Activated CD8-positive, alpha-beta T cell treated with anti-CD3 and anti-CD28 coated beads, Interleukin-2, amount 10 ng/mL, durations not matched to agents 7 days and 5 days (primary cell): Measurements from ENCODE around the gene NADK. TPM values are rescaled to one million over a fixed set of nuclear protein-coding genes. Genes with fewer than 3 reads are reported as not detected.

ENCODE experiments used
- ATAC-seq: fragments of 150-1000 bp; cut with Tn5 transposase; one replicate; pipeline ENCODE4 v1.10.0; 2021; ENCODE audit warnings: moderate library complexity
- CTCF ChIA-PET: fragments of 350-600 bp; sonication (Branson Sonifier 250); formaldehyde crosslinking; loops from one replicate; lab custom pipeline; 2021; ENCODE audit warnings: antibody characterized with exemption; lab: Charles Lee
- POLR2A ChIA-PET: fragments of 350-600 bp; sonication (Branson Sonifier 250); formaldehyde crosslinking; loops from one replicate; lab custom pipeline; 2021; ENCODE audit warnings: antibody characterized with exemption; lab: Charles Lee
- DNase-seq: peaks from one replicate; pipeline ENCODE4 v3.0.0-alpha.2; 2020
- H3K27ac Mint-ChIP-seq: one replicate; pipeline ENCODE4 v1.8.0; 2021; ENCODE audit warnings: mild to moderate bottlenecking, mixed read lengths
- H3K27me3 Mint-ChIP-seq: one replicate; pipeline ENCODE4 v1.8.0; 2021; ENCODE audit warnings: low read depth, mixed read lengths
- H3K36me3 Mint-ChIP-seq: one replicate; pipeline ENCODE4 v1.8.0; 2021; ENCODE audit warnings: low read depth, mixed read lengths
- H3K4me1 Mint-ChIP-seq: one replicate; pipeline ENCODE4 v1.8.0; 2021; ENCODE audit warnings: low read depth, mixed read lengths
- H3K4me3 Mint-ChIP-seq: one replicate; pipeline ENCODE4 v1.8.0; 2021; ENCODE audit warnings: mild to moderate bottlenecking, mixed read lengths
- H3K9me3 Mint-ChIP-seq: one replicate; pipeline ENCODE4 v1.8.0; 2022; ENCODE audit warnings: mixed read lengths; ENCODE audit not compliant: insufficient read depth
- total RNA-seq, 2 experiments: library from RNA; stranded (reverse); gene quantifications; one replicate each; pipeline ENCODE4 v1.2.3, GENCODE V29; 2021

The NADK gene, protein sequence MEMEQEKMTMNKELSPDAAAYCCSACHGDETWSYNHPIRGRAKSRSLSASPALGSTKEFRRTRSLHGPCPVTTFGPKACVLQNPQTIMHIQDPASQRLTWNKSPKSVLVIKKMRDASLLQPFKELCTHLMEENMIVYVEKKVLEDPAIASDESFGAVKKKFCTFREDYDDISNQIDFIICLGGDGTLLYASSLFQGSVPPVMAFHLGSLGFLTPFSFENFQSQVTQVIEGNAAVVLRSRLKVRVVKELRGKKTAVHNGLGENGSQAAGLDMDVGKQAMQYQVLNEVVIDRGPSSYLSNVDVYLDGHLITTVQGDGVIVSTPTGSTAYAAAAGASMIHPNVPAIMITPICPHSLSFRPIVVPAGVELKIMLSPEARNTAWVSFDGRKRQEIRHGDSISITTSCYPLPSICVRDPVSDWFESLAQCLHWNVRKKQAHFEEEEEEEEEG
- total RNA-seq = 10 to 100 TPM; 82.0 to 82.9 TPM

- DNase-seq (peak; percentile 71), ATAC-seq (peak; percentile 68)
- ChIA-PET CTCF (no interaction called here), POLR2A (no interaction called here)
- Mint-ChIP-seq H3K9me3 (no peaks in the 10 kb centered on the region), H3K4me3 (peak within 1 kb of the TSS; percentile 81), H3K27ac (peak within 1 kb of the TSS; percentile 97), H3K36me3 (peaks cover 26% of the 10 kb centered on the region), H3K27me3 (no peaks in the 10 kb centered on the region), H3K4me1 (peaks cover 65% of the 10 kb centered on the region)
Measured at GRCh38 chr1:1777950-1778662, at the start of gene NADK. Gene NADK, minus strand, starts transcription at chr1:1778470. Its CDS starts 13,064 bp downstream, at chr1:1765406.

DNA sequence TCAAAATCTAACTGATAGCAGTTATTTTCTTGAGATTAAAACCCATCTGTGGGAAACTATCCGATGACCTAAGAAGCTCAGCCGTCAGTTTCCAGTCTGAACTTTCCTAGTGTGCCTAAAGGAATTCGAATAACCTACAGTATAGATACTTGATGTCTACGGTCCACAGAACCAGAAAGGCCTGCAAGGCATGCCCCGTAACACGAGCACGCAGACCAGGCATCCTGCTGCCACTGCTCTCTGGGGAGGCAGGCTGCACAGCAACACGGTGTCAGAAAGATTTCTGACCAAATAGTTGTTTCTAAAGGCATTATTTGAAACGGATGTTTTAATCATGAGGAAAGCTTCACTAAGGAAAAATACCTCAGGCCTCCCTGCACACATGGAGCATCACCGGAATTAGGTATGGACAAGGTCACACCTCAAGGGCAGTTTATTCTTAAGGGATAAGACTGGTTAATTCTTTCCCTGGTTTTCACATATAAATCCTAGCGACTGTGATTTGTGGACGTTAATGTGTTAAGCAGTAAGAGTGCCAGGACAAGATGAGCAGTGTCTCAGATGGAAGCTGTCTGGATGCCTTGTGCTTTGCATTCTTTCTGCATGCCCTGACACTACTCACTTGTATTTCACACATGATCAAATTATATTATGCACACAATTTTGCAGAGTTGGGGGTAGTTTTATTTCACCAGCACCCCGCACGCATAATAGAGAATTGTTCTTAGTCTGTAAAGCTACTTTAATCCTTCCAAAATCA lies 49.0 kb upstream of the NADK start:
- ChIA-PET CTCF (interaction anchor here (2.4 to 2.9 kb wide), 2 partner anchors 79 to 81 kb away, joined by 9 to 11 read pairs; no protein-coding TSS in a partner anchor), POLR2A (interaction anchor here (1.1 to 1.4 kb wide), 2 partner anchors 9 to 103 kb away, joined by 3 to 4 read pairs; partner anchors contain the start of gene CDK11A)
- no peak for ATAC-seq
- H3K27me3 Mint-ChIP-seq = no peaks in the 10 kb centered on the region
- H3K4me3 Mint-ChIP-seq = no peak overlapping the region
- H3K4me1 Mint-ChIP-seq = peaks cover 30% of the 10 kb centered on the region
- no peaks in the 10 kb centered on the region for H3K9me3 Mint-ChIP-seq
- H3K27ac Mint-ChIP-seq = no peak overlapping the region
- no peak for DNase-seq
- H3K36me3 Mint-ChIP-seq = peaks cover 37% of the 10 kb centered on the region

DNA sequence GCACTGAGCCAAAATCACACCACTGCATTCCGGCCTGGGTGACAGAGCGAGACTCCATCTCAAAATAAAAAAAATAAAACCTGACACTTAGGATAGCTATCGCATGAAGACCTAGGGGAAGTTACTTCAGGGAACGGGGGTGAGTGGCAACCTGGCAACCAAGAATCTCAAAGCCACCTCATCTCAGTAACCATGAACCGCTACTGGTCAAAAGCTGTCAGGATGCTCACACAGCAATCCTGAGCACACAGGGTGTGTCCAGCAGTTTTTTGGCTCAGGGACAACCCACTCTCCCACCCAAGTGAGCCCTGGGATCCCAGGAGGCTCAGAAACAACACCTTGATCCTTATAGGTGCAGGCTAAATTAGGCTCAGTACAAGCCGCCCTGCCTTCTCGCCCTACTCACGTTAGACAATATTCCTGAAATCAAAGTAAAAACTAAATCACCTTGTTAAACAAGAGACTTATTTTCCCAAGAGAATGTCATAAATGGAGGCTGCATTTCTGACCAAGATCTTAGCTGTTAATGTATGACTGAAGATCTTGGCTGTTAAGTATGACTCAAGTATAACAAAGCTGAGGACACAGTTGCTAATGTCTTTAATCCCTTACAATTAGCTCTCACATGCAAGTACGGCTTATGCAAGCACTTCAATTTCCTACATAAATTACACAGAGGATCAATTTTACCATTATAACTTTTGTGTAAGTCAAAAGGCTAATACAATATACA lies 48.3 kb upstream of the NADK start:
- CTCF ChIA-PET = interaction anchor here (2.4 to 2.9 kb wide), 2 partner anchors 80 to 82 kb away, joined by 9 to 11 read pairs; no protein-coding TSS in a partner anchor
- H3K36me3 Mint-ChIP-seq = peaks cover 35% of the 10 kb centered on the region

DNA sequence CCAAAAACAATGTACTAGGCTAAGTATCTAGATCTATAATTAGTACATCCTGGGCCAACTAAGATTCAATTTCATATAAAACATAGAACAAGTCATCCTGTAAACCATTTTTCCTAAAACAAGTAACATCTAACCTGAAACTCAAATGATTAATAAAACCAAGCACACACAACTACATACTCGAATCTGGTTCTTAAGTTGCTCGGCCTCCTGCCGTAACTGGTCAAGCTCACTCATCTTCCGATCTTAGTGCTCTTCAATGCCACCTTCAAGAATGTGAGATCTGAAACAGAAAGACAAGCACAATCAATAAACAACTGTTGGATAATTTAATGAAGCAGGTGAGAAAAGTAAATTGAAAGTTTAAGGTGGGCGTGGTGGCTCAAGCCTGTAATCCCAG lies 46.9 kb upstream of the NADK start:
- ATAC-seq = no peak
- Mint-ChIP-seq H3K27me3 (no peaks in the 10 kb centered on the region), H3K4me1 (peaks cover 32% of the 10 kb centered on the region), H3K27ac (peak overlapping the region; percentile 7), H3K36me3 (peaks cover 40% of the 10 kb centered on the region), H3K4me3 (no peak overlapping the region), H3K9me3 (no peaks in the 10 kb centered on the region)
- POLR2A ChIA-PET = no interaction called here
- no peak for DNase-seq
- CTCF ChIA-PET = no interaction called here

More for the DNA sequence above, 48.3 kb upstream of the NADK start:
- POLR2A ChIA-PET = no interaction called here
- DNase-seq (no peak), ATAC-seq (no peak)
- Mint-ChIP-seq H3K9me3 (no peaks in the 10 kb centered on the region), H3K4me3 (no peak overlapping the region), H3K27me3 (no peaks in the 10 kb centered on the region), H3K4me1 (peaks cover 29% of the 10 kb centered on the region), H3K27ac (no peak overlapping the region)

GRCh38 chr1:1819762-1820161 lies 41.5 kb upstream of the NADK start:
- Mint-ChIP-seq H3K4me1 (peaks cover 16% of the 10 kb centered on the region), H3K36me3 (peaks cover 47% of the 10 kb centered on the region), H3K9me3 (no peaks in the 10 kb centered on the region), H3K4me3 (no peak overlapping the region), H3K27me3 (no peaks in the 10 kb centered on the region), H3K27ac (no peak overlapping the region)
- no peak for DNase-seq
- CTCF ChIA-PET = interaction anchor here (1.3 to 2.0 kb wide), 2 partner anchors 86 to 89 kb away, joined by 4 read pairs; no protein-coding TSS in a partner anchor
- POLR2A ChIA-PET = no interaction called here
- no peak for ATAC-seq

DNA sequence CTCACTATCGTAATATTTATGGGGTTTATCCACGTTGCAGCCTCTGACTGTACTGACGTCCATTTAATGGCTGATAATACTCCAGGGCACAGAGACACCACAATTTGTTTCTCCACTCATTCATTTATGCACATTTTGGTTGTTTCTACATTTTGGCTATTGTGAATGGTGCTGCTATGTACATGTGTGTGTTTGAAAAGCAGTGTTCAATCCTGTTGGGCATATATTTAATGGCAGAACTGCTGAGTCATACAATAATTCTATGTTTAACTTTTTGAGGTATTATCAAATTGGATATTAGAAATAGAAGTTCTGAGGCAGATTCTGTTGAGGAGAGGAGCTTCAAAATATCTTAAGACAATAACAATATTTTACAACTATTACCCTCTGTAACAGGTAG lies 39.0 kb upstream of the NADK start:
- ChIA-PET POLR2A (no interaction called here), CTCF (no interaction called here)
- no peak for ATAC-seq
- Mint-ChIP-seq H3K36me3 (peaks cover 49% of the 10 kb centered on the region), H3K27me3 (no peaks in the 10 kb centered on the region), H3K4me1 (peaks cover 4% of the 10 kb centered on the region), H3K4me3 (no peak overlapping the region), H3K27ac (no peak overlapping the region), H3K9me3 (no peaks in the 10 kb centered on the region)
- DNase-seq = no peak

DNA sequence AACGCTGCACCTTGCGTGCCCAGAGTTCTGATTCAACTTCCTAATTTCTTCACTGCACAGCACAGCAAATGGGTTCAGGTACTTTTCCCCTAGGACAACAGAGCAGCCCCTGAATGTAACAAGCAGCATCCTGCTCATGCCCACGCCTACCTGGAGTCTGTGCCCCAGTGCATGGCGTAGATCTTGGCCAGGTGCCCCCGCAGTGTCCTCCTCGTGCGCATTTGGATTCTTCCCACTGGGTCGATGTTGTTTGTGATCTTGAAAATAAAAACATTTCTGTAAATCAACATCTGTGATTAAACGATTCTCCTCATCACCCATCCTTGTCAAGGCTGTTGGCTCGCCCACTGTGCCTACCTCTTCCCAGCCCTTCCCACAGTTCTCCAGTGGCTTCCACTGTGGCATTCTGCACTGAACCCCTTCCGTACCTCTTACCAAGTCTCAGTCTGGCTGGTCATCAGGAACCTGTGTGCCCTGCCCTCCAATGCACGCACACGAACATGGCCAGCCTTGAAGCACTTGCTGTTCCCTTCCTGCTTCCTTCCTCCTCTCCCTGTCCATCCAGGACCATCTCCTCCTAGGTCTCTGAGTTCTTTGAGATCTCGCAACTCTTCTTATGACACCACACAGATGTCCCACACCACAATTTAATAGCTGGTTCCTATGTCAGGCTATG lies 37.5 kb upstream of the NADK start:
- Mint-ChIP-seq H3K27me3 (no peaks in the 10 kb centered on the region), H3K27ac (peak overlapping the region; percentile 45), H3K9me3 (no peaks in the 10 kb centered on the region), H3K4me1 (no peaks in the 10 kb centered on the region), H3K4me3 (no peak overlapping the region), H3K36me3 (peaks cover 48% of the 10 kb centered on the region)
- DNase-seq (no peak), ATAC-seq (no peak)
- ChIA-PET CTCF (no interaction called here), POLR2A (no interaction called here)

GRCh38 chr1:1809489-1809888 lies 31.2 kb upstream of the NADK start:
- H3K4me1 Mint-ChIP-seq = no peaks in the 10 kb centered on the region
- POLR2A ChIA-PET = no interaction called here
- H3K27ac Mint-ChIP-seq = no peak overlapping the region

DNA sequence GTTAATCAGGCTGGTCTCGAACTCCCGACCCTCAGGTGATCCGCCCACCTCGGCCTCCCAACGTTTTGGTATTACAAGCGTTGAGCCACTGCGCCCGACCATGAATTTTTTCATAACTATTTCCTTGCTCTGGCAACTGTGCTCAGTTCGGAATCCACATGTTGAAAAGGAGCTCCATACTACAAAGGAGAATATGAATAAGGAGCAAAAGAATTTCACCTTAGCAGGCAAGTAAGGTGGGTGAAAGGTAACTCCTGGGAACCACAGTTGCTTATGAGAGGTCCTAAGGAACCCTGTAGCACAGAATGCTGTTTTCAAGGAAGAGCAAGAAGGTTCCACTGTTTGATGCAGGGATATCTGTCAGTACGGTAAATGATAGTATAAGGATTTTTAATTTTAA lies 29.9 kb upstream of the NADK start:
- DNase-seq (no peak), ATAC-seq (no peak)
- no peak overlapping the region for H3K27ac Mint-ChIP-seq
- H3K4me3 Mint-ChIP-seq = no peak overlapping the region
- no peaks in the 10 kb centered on the region for H3K9me3 Mint-ChIP-seq
- ChIA-PET CTCF (no interaction called here), POLR2A (interaction anchor here (0.6 to 1.6 kb wide), 2 partner anchors 23 to 99 kb away, joined by 3 to 4 read pairs; no protein-coding TSS in a partner anchor)
- peaks cover 42% of the 10 kb centered on the region for H3K36me3 Mint-ChIP-seq
- no peaks in the 10 kb centered on the region for H3K27me3 Mint-ChIP-seq
- peaks cover 2% of the 10 kb centered on the region for H3K4me1 Mint-ChIP-seq

More at GRCh38 chr1:1809489-1809888, 31.2 kb upstream of the NADK start:
- DNase-seq (no peak), ATAC-seq (no peak)
- Mint-ChIP-seq H3K36me3 (peaks cover 43% of the 10 kb centered on the region), H3K27me3 (no peaks in the 10 kb centered on the region), H3K4me3 (no peak overlapping the region), H3K9me3 (no peaks in the 10 kb centered on the region)
- CTCF ChIA-PET = interaction anchor here (0.9 kb wide), 1 partner anchor 96 kb away, joined by 3 read pairs; no protein-coding TSS in a partner anchor

GRCh38 chr1:1806890-1807289 lies 28.6 kb upstream of the NADK start:
- ATAC-seq = no peak
- peaks cover 8% of the 10 kb centered on the region for H3K4me1 Mint-ChIP-seq
- H3K27ac Mint-ChIP-seq = no peak overlapping the region
- H3K36me3 Mint-ChIP-seq = peaks cover 40% of the 10 kb centered on the region
- ChIA-PET POLR2A (interaction anchor here (1.6 kb wide), 1 partner anchor 22 kb away, joined by 3 read pairs; no protein-coding TSS in a partner anchor), CTCF (no interaction called here)
- DNase-seq = no peak
- H3K27me3 Mint-ChIP-seq = no peaks in the 10 kb centered on the region
- H3K9me3 Mint-ChIP-seq = no peaks in the 10 kb centered on the region
- no peak overlapping the region for H3K4me3 Mint-ChIP-seq
